Measurements from ENCODE around the gene SMG1. TPM values are rescaled to one million over a fixed set of nuclear protein-coding genes. Genes with fewer than 3 reads are reported as not detected.
"Not testable (repeated sequence)": the region's sequence is repeated elsewhere in the genome, so short reads cannot be mapped to it uniquely, and the experiment has no call there.

The SMG1 gene
- total RNA-seq (100 to 1,000 TPM; 120 to 127 TPM), total RNA-seq (193 to 1,092 (median 337) reads per million in 172 experiments)
- polyA plus RNA-seq (2013, experiment 1 of 2), result 72.5 TPM
- 91.1 TPM for polyA plus RNA-seq (2013, experiment 2 of 2)

DNA sequence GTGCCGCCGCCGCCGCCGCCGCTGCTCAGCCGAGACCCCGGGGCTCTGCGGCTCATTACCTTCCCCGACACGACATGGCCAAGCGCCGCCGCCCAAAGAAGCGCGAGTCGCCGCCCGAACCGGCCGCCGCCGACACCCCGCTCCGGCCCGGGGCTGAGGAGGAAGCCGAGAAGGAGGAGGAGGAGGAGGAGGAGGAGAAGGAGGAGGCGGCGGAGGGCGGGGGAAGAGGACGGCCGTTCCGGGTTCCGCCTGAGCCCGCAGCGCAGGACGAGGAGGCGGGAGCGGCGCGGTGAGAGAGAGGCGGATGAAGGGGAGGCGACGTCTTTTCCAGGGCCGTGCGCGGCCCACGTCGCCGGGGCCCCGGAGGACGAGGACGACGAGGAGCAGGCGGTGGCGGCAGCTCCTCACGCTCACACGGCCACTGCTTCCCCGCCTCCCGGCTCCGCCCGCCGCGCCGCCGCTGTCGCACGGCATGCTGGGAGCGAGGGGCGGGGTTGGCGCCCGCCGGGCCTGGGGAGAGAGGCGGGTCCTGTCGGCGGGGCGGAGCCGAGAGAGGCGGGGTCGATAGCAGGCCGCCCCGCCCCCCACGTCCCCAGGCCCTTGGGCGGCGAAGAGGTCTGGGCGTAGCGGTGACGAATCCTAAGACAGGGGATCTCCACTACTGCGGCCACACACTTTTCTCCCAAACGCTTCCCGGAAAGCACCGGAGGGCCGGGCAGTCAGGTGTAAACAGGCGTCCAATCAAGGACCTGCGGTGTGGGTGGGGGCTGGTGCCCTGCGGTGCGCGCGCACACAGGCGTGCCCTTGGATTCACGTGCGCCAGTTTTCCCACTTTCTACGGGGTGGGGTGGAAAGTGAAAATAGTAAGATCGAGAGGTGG lies at the start of gene SMG1:
Gene SMG1 (minus strand): TSS at position 423 of the 880 bp plus-strand sequence. CDS start 367 bp downstream, at position 56.
- ChIA-PET POLR2A (interaction anchor here (0.6 to 2.1 kb wide), 7 partner anchors 17 to 141 kb away, joined by 3 to 13 read pairs (median 4); partner anchors contain the start of genes ARL6IP1, COQ7 and RPS15A), CTCF (interaction anchor here (0.9 to 1.5 kb wide), 2 partner anchors 121 to 125 kb away, joined by 3 to 4 read pairs; partner anchors contain the start of gene ARL6IP1)
- not testable (repeated sequence) for H3K27me3 Mint-ChIP-seq; H3K9me3 Mint-ChIP-seq; H3K36me3 ChIP-seq (ENCODE audit: insufficient read depth, low read length); H3K9me3 ChIP-seq (ENCODE audit: control insufficient read depth in 1 of 2, insufficient read depth in 1 of 2, low read length in 2 of 2); H3K36me3 Mint-ChIP-seq (ENCODE audit: low read depth); H3K27me3 ChIP-seq (ENCODE audit: control insufficient read depth in 1 of 2, insufficient read depth in 2 of 2, low read length in 2 of 2)
- Histone ChIP-seq H3K27ac (ENCODE audit: low read depth in 1 of 2, low read length in 2 of 2) (peak within 1 kb of the TSS; percentile 84 to 85), H3K4me3 (ENCODE audit: low read length) (peak within 1 kb of the TSS; percentile 76), H3K4me1 (ENCODE audit: insufficient read depth, low read length) (peaks cover 25% of the 10 kb centered on the region)
- Mint-ChIP-seq H3K4me3 (peak within 1 kb of the TSS; percentile 98), H3K4me1 (ENCODE audit: low read depth) (peaks cover 39% of the 10 kb centered on the region), H3K27ac (peak within 1 kb of the TSS; percentile 91)
- peak; percentile 80 for ATAC-seq (ENCODE audit: poor library complexity)
- intact Hi-C loops (cut with DNase I, micrococcal nuclease), result loop anchor here (1.0 to 5.0 kb wide), 3 partner anchors 124 to 139 kb away; partner anchors contain the start of gene ARL6IP1 (in 2 of the 2)
- DNase-seq, result peak; percentile 79 to 97 (median 90)

DNA sequence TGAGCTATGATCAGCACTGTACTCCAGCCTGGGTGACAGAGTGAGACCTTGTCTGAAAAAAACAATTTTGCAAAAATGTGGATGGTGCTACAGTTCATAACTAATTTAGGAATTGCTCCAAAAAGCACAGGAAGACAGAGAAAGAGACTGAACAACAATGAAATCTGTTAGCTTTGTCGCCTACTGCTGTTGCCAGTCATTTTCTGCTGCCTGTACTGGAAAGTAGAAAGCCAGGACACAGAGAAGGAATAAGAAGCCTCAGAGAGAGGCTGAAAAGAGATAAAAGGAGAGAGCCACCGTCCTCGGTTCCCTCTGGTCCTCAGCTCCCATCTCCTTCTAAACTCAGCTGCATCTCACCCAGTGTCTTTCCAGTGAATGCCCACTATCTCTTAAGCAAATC lies 48.9 kb upstream of the SMG1 start:
- Mint-ChIP-seq H3K4me3 (no peak overlapping the region), H3K36me3 (ENCODE audit: low read depth) (no peaks in the 10 kb centered on the region), H3K27me3 (peaks cover 26% of the 10 kb centered on the region), H3K27ac (no peak overlapping the region), H3K4me1 (ENCODE audit: low read depth) (no peaks in the 10 kb centered on the region), H3K9me3 (no peaks in the 10 kb centered on the region)
- ChIA-PET POLR2A (no interaction called here), CTCF (interaction anchor here (0.6 kb wide), 1 partner anchor 1493 kb away, joined by 4 read pairs; no protein-coding TSS in a partner anchor)
- intact Hi-C loops (cut with DNase I, micrococcal nuclease), result no loop called here
- TF ChIP-seq, protein P1, sequence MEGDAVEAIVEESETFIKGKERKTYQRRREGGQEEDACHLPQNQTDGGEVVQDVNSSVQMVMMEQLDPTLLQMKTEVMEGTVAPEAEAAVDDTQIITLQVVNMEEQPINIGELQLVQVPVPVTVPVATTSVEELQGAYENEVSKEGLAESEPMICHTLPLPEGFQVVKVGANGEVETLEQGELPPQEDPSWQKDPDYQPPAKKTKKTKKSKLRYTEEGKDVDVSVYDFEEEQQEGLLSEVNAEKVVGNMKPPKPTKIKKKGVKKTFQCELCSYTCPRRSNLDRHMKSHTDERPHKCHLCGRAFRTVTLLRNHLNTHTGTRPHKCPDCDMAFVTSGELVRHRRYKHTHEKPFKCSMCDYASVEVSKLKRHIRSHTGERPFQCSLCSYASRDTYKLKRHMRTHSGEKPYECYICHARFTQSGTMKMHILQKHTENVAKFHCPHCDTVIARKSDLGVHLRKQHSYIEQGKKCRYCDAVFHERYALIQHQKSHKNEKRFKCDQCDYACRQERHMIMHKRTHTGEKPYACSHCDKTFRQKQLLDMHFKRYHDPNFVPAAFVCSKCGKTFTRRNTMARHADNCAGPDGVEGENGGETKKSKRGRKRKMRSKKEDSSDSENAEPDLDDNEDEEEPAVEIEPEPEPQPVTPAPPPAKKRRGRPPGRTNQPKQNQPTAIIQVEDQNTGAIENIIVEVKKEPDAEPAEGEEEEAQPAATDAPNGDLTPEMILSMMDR (IDR thresholded peaks at IDR 0.05), result no peak
- DNase-seq, result no peak
- no peaks in the 10 kb centered on the region for H3K9me3 ChIP-seq (ENCODE audit: control insufficient read depth in 1 of 2, insufficient read depth in 1 of 2, low read length in 2 of 2)
- ATAC-seq (ENCODE audit: poor library complexity), result no peak
- H3K36me3 ChIP-seq (ENCODE audit: insufficient read depth, low read length), result no peaks in the 10 kb centered on the region
- no peak overlapping the region for H3K27ac ChIP-seq (ENCODE audit: low read depth in 1 of 2, low read length in 2 of 2)
- no peaks in the 10 kb centered on the region for H3K4me1 ChIP-seq (ENCODE audit: insufficient read depth, low read length)
- H3K27me3 ChIP-seq (ENCODE audit: control insufficient read depth in 1 of 2, insufficient read depth in 2 of 2, low read length in 2 of 2), result peaks cover 0 to 2% of the 10 kb centered on the region in 2 experiments
- H3K4me3 ChIP-seq (ENCODE audit: low read length), result no peak overlapping the region

DNA sequence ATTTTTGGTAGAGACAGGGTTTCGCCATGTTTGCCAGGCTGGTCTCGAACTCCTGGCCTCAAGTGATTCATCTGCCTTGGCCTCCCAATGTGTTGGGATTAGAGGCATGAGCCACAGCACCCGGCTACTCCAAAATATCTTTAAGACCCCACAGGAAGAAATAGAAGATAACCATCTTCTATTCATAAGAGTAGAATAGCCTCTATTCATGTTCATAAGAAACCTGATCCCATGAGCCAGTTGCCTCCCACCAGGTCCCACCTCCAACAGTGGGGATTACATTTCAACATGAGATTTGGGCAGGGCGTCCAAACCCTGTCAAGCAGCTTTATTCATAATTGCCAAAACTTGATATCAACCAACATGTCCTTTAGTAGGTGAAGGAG lies 43.6 kb upstream of the SMG1 start:
- Mint-ChIP-seq H3K27ac (no peak overlapping the region), H3K9me3 (no peaks in the 10 kb centered on the region), H3K4me3 (no peak overlapping the region), H3K36me3 (ENCODE audit: low read depth) (no peaks in the 10 kb centered on the region), H3K4me1 (ENCODE audit: low read depth) (no peaks in the 10 kb centered on the region), H3K27me3 (no peaks in the 10 kb centered on the region)
- no peak for ATAC-seq (ENCODE audit: poor library complexity)
- ChIA-PET POLR2A (interaction anchor here (2.0 kb wide), 1 partner anchor 168 kb away, joined by 5 read pairs; the partner anchor contains the start of gene ARL6IP1), CTCF (interaction anchor here (1.2 kb wide), 1 partner anchor 168 kb away, joined by 3 read pairs; the partner anchor contains the start of gene ARL6IP1)
- Histone ChIP-seq H3K27ac (ENCODE audit: low read depth in 1 of 2, low read length in 2 of 2) (no peak overlapping the region), H3K9me3 (ENCODE audit: control insufficient read depth in 1 of 2, insufficient read depth in 1 of 2, low read length in 2 of 2) (no peaks in the 10 kb centered on the region), H3K4me1 (ENCODE audit: insufficient read depth, low read length) (peaks cover 4% of the 10 kb centered on the region), H3K36me3 (ENCODE audit: insufficient read depth, low read length) (no peaks in the 10 kb centered on the region), H3K4me3 (ENCODE audit: low read length) (no peak overlapping the region), H3K27me3 (ENCODE audit: control insufficient read depth in 1 of 2, insufficient read depth in 2 of 2, low read length in 2 of 2) (no peaks in the 10 kb centered on the region)
- TF ChIP-seq, protein P1 (IDR thresholded peaks at IDR 0.05), result no peak
- DNase-seq, result no peak
- intact Hi-C loops (cut with DNase I, micrococcal nuclease), result loop anchor here (1.0 to 10.0 kb wide), 3 partner anchors 105 to 169 kb away; partner anchors contain the start of gene ARL6IP1 (in 1 of the 2)
